Thyroid gland (tissue), 4 donors: ENCODE data around the gene RAP1GAP.

Source experiments
- CTCF ChIP-seq, 6 experiments: fragments of 200-600 bp in 3 of 6; fragments of 450-650 bp in 3 of 6; sonication (generic) in 3 of 6; IDR thresholded peaks; one replicate each; pipeline ENCODE4 v1.5.1; 2016 to 2019; ENCODE audit warnings: antibody characterized with exemption in 6 of 6, mild to moderate bottlenecking in 2 of 6, inconsistent platforms in 1 of 6, moderate library complexity in 1 of 6
- POLR2A ChIP-seq, 2 donors: fragments of 450-650 bp; IDR thresholded peaks; one replicate each; pipeline ENCODE4 v1.6.1; 2017; ENCODE audit warnings: antibody characterized with exemption in 2 of 2, mild to moderate bottlenecking in 2 of 2, moderate library complexity in 1 of 2

- TF ChIP-seq CTCF (IDR thresholded peaks at IDR 0.05): no peak
- no peak for TF ChIP-seq POLR2A (IDR thresholded peaks at IDR 0.05)
These were observed 72.5 kb downstream of the RAP1GAP start for GRCh38 chr1:21596628-21597027.
